NCI-H446 treated with DMSO at 0.1 percent for 48 hours (cell line): ENCODE measurements around the gene ARSG.
"Not testable (repeated sequence)": the region's sequence is repeated elsewhere in the genome, so short reads cannot be mapped to it uniquely, and the experiment has no call there.

Experiments used
- DNase-seq: peaks from one replicate; lab custom pipeline; 2025; lab: John Stamatoyannopoulos, UW

The ARSG gene

DNA sequence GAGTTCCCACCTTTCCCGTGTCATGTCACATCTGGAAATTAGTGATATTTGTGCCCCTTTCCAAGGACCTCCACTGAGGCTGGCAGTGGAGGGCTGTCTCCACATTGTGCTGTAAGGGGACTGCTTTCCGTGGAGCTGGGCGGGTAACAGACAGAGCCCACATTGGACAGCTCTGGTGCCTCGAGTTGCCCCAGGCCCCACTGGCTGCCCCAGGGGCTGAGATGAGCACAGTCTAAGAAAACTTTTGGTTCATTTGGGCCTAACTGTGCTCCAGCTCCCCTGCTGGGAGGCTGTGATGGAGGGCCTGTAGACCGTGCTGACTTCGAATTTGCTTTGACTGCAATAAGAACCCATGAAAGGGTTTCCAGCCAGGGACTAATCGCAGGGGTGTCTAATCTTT, 38.0 kb downstream of the ARSG start:
- DNase-seq = no peak

GRCh38 chr17:68331932-68332331, 40.6 kb downstream of the ARSG start:
- not testable (repeated sequence) for DNase-seq

- no peak for DNase-seq
Measured at GRCh38 chr17:68334393-68334792, 43.1 kb downstream of the ARSG start.

GRCh38 chr17:68341482-68341881, 50.2 kb downstream of the ARSG start:
- DNase-seq = no peak

- DNase-seq = no peak
Measured at GRCh38 chr17:68343976-68344375, 52.7 kb downstream of the ARSG start.

DNA sequence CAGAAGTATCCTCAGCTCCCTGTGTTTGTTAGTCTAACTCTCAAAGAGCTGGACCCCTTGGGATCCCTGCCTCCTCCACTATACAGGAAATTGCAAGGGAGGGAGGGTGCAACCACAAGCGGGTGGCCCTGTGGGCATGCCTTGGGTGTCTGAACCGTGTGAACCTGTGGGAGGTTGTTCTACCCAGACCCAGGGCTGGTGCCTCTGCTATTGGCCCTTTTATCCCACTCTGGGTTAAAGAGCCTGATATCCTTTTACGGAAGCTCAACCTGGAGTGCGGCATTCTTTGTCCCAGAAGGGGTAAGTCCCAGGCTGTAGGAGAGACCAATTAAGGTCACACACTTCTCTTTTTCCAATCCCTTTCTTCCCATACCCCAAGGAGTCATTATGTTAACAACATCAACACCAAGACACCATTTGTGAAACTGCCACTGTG, 53.4 kb downstream of the ARSG start:
- DNase-seq = no peak

- no peak for DNase-seq
Measured at GRCh38 chr17:68346448-68346847, 55.2 kb downstream of the ARSG start.

DNA sequence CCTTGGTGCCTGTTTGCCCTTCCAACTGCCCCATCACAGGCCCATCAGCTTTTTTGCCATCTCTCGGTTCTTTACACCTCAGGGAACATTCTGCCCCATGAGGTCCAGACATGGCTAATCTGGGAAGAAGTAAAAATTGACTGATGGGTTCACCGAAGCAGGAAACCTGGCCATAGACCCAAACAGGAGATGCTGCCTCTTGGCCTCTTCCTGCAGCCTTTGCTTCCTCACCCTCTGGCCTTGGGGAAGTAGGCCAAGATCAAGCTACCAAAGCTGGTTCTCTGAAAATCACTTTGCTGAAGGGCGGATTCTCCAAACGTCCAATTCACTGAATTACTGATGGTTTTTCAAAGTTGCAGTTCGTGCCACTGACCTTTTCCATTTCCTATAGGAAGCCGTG, 56.1 kb downstream of the ARSG start:
- no peak for DNase-seq

- no peak for DNase-seq
Measured at GRCh38 chr17:68349157-68349556, 57.9 kb downstream of the ARSG start.

GRCh38 chr17:68351395-68351794, 60.1 kb downstream of the ARSG start:
- DNase-seq = no peak

- no peak for DNase-seq
Measured at GRCh38 chr17:68352041-68352440, 60.7 kb downstream of the ARSG start.

DNA sequence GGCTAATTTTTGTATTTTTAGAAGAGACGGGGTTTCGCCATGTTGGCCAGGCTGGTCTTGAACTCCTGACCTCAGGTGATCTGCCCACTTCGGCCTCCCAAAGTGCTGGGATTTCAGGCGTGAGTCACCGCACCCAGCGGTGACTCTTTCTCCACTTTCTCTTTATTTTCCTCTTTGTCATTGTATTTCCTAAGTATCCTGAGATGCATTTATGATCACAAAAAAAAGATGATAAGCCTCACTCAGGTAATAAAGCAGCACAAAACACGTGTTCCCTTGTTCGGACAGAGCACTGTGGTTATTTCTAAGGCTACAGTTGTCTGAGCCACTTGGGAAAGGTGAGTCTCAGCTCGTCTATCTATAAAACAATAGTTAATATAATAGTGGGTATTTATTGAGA, 61.4 kb downstream of the ARSG start:
- DNase-seq = not testable (repeated sequence)

DNA sequence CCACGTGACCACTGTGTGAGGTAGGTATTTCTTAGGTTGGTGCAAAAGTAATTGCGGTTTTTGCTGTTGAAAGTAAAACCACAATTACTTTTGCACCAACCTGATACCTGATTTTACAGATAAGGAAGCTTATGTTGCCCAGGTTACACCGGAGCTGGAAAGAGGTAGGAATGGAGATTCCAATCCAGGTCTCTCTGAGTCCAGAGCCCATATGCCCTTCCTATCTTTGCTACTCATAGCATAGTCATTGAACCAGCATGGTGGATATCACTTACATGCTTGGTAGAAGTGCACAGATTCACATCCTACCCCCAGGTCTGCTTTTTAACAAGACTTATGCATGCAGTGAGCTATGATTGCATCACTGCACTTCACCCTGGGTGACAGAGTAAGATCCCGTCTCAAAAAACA, 61.8 kb downstream of the ARSG start:
- DNase-seq = no peak

GRCh38 chr17:68354311-68354710, 63.0 kb downstream of the ARSG start:
- DNase-seq = not testable (repeated sequence)

DNA sequence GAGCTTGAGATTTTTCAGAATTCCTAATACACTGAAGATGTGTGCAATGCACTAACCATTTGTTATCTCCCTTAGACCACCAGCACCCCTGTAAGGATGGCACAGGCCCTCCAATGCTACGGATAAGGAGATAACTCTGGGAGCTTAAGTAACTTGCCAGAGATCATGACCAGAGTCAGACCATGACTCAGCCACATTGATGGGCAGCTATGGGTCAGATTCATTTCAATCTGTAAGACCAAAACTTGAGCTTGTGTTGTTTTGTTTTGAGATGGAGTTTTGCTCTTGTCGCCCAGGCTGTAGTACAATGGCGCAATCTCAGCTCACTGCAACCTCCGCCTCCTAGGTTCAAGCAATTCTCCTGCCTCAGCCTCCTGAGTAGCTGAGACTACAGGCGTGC, 63.8 kb downstream of the ARSG start:
- not testable (repeated sequence) for DNase-seq

- no peak for DNase-seq
Measured at GRCh38 chr17:68356520-68356919, 65.2 kb downstream of the ARSG start.

- no peak for DNase-seq
Measured at GRCh38 chr17:68356949-68357455, 65.7 kb downstream of the ARSG start.

GRCh38 chr17:68357886-68358285, 66.6 kb downstream of the ARSG start:
- no peak for DNase-seq

GRCh38 chr17:68359791-68360535, 68.7 kb downstream of the ARSG start:
- DNase-seq = no peak

DNA sequence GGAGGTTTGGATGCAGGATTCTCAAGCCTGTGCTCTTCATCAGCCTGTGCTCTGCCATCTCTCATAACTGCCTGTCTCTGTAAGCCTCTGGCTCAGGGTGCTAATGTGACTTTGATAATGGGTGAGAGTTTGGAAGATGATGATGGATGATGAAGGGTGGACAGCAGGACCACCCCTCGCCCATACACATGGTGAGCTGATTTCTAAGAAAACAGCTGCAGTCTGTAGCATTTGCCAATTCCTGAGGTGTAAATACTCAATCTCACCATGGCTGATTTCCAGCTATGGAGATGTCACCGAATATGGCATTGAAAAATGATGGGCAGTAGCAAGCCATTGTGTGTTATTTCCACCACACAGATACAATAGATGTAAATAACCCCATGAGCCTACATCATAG, 74.2 kb downstream of the ARSG start:
- no peak for DNase-seq

GRCh38 chr17:68368387-68368786, 77.1 kb downstream of the ARSG start:
- DNase-seq = no peak

GRCh38 chr17:68375566-68375965, 84.3 kb downstream of the ARSG start:
- no peak for DNase-seq

GRCh38 chr17:68376178-68376577, 84.9 kb downstream of the ARSG start:
- DNase-seq = not testable (repeated sequence)

GRCh38 chr17:68377771-68378267, 86.5 kb downstream of the ARSG start:
- DNase-seq = no peak
